ENCODE data around the gene RAF1.

- no peak for TF ChIP-seq POLR2AphosphoS5 (IDR thresholded peaks at IDR 0.05)
- no peak for TF ChIP-seq CTCF (IDR thresholded peaks at IDR 0.05)
- no peak for TF ChIP-seq POLR2A (IDR thresholded peaks at IDR 0.05)
Measured at GRCh38 chr3:12710062-12710461, 46.1 kb upstream of the RAF1 start.
